HG02885 (cell line): ENCODE data around the gene GAP43.

Experiments used
- ATAC-seq: cut with Tn5 transposase; IDR thresholded peaks from one replicate; pipeline ENCODE4 v1.9.1; 2021; ENCODE audit warnings: mild to moderate bottlenecking; ENCODE audit not compliant: unreplicated experiment, poor library complexity

GAP43 gene

DNA sequence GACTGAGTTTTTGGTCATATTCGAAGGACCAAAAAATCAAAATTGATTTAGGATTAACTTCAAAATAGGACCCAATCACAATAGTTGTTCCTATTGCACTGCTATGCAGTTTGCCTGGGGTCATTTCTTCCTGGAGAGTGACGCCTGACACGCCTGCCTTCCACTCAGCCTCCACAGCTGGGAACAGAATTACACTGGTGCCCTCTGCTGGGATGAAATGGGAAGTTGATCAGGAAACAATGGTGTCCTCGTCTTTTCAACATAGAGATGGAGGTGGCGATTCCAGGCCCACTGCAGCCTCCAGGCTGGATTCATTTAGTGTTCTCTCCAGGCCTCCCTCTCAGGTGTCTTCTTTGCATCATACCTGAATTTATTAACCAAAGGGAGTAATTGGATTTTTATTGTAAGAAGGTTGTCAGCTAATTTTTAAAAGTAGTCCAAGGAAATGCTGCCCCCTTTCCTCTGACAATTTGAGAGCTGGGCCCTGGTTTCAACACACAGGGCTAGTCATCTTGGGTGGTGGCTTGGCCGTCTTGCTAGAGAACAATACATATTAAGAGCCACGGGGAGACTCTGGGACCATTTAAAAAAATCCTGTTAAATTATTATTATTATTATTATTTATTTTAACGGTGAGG is 69.7 kb downstream of the GAP43 start:
- peak; percentile 98 for ATAC-seq

- no peak for ATAC-seq
These were observed 70.6 kb downstream of the GAP43 start for GRCh38 chr3:115693868-115694267.

DNA sequence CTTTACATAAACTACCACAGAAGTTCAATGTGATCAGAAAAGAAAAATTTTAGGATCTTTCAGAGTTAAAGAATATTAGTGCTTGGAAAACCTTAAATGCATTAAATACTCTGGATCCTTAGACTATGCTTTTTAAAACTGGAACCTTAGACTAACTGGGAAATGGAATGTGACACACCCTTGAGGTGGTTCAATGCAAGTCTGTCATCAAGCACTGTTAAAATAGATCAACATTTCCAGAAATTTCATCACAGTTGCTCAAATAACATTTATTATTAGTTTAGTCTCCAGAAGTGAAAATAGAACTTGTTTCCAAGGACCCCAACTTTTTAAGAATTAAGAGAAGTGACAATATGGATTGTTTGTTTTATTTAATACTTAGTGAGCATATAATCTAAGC is 71.8 kb downstream of the GAP43 start:
- no peak for ATAC-seq

DNA sequence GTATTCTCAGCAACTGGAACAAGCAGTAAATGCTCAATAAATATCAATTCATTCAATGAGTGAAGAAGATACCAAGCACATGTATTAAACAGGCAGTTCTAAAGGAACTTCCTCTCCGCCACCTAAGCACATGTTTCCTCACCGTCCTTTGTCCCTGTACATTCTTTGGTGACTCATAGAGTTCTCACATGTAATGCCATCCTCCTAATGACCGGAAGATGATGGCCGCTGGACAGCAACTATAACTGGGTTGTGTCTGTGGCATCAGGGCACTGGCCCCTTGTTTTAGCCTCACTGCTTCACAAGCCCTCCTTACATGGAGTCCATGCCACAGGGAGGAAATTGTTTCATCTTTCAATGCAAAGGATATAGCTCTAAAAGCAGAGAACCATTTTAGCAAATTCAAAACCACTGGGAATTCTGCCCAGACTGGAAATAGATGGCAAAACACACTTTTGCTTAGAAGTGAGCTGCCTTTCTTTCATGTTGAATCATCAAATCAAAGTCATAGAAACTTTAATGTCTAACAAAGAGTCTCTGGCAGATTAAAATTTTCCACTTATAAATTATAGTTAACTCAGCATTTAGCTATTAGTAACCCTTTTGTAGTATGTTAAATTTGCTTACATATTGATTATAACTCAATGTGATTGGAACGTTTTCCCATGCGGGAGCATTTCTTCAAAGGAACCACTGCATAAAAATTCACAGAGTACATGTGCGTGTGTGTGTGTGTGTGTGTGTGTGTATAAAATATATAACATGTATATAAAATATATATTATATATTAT is 74.1 kb downstream of the GAP43 start:
- no peak for ATAC-seq

DNA sequence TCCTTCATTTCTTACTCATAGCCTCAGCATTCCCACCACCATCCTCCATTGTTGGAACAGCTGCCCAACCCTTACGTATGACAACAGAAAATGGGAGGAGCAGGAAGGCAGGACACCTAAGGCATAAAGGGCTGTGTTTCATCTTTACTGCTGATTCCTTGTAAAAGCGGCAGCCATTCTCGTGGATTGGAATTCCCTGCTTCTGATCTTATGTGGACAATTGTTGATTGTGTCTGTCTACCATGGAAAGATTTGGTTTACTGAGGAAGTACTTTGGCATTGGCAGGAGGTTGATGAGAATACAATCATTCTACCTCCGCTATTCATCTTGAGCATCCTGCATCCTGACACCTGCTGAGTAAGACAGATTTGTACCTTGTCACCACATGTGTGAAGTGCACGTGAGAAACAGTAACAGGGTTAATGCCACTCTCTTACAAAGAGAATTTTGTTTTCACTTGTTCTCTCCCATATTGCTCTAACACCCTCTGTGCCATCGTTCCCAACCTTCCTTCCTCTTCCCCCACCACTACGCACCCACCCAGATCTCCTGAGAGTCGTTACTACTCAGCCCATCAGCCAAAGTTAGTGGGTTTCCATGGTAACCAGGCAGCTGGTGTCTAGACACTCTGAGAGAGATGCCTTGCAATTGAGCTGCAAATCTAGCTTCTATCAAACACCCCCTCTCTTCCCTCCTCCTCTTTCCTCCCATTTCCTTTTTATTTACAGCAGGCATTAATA is 75.7 kb downstream of the GAP43 start:
- ATAC-seq = no peak

GRCh38 chr3:115699706-115700105 is 76.4 kb downstream of the GAP43 start:
- no peak for ATAC-seq

GRCh38 chr3:115702598-115702997 is 79.3 kb downstream of the GAP43 start:
- ATAC-seq = no peak

DNA sequence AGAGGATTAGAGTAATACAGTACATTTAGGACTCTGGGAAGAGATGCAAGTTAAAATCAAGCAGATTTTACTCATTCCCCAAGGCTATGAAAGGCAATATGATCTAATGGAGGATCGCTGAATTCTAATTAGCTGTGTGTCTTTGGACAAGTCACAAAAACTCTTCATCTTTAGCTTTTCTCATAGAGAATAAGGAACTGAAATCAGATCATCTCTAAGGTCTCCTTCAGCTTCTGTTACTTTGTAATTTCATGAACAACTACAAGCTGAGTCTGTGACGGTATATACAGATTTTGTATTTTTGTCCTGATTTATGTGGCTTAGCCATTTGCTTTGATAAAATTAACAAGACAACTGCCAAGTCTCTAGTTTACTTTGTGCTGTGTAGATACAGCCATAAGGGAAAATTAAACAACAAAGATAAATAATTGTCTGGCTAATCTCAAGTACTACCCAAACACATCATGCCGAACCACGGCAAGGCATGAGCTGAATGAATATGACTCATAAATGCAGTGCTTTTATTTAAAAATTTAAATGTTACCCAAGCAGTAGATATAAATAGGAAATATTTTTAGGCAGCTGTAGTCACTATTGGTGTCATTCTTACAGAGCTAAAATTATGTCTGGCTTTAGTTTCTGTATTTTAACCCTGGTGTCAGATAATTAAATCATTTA is 81.5 kb downstream of the GAP43 start:
- peak; percentile 77 for ATAC-seq

DNA sequence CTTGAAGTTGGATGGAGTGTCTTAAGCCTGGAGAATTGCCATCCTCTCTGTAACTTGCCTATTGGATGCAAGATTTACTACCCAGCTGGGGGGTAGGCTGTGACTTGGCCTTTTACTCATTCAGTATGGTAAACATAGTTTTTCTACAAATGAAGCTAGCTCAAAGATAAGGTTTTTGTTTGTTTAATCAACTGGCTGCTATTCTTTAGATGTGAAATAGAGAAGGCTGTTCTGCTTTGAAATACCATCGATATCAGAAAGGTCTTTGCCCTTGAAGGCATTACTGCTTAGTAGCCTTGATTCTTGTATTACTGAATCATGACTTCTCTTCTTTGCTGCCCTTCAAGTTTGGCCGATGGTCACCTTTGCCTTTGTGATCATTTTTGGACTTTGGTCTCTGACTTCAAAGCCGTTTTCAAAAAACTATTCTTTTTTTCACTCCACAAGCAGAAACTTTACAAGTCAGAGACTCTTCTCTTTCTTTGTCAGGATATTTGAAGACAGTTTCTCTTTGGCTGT is 83.1 kb downstream of the GAP43 start:
- ATAC-seq = no peak

DNA sequence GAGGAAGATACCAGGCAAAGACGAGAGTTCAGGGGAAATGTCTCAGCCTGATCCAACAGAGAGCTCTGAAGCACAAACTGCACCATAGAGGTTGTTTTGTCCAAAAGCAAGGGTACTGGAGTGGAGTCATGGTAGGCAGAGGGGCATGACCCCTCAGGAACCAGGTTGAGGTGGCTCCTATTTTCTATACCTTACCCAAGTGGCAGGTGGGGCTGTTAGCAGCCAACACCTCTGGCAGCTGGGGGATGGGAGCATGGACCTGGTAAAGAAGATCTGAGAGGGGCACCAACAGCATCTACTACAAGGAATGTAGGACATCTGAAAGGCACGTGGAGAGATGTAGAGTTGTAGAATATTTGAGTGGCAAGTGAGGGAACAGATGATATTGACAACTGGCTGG is 85.2 kb downstream of the GAP43 start:
- ATAC-seq = no peak

GRCh38 chr3:115709093-115709492 is 85.8 kb downstream of the GAP43 start:
- no peak for ATAC-seq

GRCh38 chr3:115709931-115710330 is 86.6 kb downstream of the GAP43 start:
- no peak for ATAC-seq

- ATAC-seq = no peak
These were observed 87.5 kb downstream of the GAP43 start for GRCh38 chr3:115710799-115711198.

DNA sequence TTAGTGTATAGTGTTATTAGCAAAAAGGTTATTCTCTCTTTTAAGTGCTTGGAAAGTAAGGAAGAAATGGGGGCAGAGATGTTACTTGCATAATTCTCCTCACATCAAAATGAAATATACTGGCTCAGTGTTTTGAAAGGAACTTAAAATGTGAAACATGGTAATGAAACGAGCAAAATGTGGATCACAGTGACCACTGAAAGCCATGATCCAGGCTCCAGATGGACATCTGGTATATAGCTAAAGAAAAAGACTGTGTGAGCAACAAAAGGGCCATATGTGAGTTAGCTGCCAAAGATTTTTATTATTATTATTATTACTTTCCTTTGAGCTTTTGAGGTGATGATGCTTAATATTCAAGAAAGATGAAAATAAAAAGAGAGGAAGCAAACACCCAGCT is 89.6 kb downstream of the GAP43 start:
- no peak for ATAC-seq

DNA sequence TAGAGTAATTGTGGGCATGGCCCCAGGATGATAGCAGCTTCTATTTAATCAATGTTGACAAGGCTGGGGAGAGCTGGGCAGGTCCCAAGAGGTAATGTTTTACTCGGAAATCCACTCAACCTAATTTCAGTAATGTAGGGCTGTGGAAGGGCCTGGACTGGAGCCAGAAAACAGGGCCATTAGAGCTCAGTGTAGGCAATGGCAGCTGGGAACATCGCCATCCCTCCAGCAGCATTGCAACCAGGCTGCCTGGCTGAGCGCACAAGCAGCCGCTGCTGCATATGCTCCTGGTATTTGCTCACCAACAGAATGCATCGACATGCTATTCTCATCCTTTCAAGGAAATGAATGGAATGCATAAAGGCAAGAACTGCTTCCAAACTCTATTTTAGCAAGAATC is 90.0 kb downstream of the GAP43 start:
- no peak for ATAC-seq

DNA sequence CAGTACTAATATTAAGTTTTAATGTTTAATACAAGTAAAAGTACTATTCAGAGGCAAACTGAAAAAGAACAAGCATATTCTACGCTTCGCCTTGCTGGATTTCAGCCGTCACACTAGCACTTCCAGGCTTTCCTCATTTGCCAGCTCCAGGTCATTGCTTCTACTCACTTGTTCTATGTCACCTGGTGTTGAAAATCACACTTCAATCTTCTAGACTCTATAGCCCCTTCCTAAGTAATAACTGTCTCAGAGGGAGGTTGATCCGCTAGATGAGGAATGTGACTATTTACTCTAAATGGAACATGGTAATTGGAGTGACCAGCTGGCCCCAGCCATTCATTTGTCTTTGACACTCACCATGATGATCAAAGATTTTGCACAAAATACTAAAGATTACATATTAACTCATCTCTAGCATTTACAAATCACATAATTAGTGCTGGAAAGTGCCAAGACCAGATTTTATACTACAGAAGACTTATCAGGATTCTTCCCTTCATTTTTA is 92.0 kb downstream of the GAP43 start:
- ATAC-seq = no peak

DNA sequence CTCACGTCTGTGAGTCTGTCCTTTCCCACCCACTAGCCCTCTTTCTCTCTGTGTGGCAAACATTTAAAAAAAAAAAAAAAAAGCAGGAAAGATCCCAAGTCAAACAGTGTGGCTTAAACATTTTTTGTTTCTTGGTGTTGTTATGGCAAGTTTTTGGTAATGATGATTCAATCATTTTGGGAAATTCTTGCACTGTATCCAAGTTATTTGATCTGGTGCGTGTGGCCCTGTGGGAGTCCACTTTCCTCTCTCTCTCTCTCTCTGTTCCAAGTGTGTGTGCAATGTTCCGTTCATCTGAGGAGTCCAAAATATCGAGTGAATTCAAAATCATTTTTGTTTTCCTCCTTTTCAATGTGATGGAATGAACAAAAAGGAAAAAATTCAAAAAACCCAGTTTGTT is 97.7 kb downstream of the GAP43 start:
- no peak for ATAC-seq

DNA sequence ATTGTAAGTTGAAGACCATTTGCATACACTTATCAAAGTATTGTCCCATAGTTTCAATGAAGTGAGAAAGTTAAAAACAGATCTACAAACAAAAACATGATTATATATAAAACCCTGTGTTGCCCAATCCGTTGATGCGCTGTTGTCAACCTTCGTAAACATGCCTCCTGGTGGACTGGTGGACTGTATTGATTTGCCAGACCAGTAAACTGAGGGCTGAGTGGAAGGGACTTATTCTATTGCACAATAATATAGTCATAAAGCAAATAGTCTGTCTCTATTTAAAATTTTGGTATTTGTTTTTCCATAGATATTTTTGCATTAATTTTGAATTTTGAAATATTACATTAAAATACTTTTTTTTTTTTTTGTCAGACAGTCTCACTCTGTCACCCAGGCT is 102.5 kb downstream of the GAP43 start:
- ATAC-seq = no peak

GRCh38 chr3:115727135-115727534 is 103.8 kb downstream of the GAP43 start:
- ATAC-seq = no peak

- ATAC-seq = no peak
These were observed 104.7 kb downstream of the GAP43 start for GRCh38 chr3:115728013-115728412.
